Activated CD4-positive, alpha-beta T cell treated with anti-CD3 and anti-CD28 coated beads for 24 hours (primary cell): Measurements from ENCODE around the gene RAB20.
"Not testable (repeated sequence)": the region's sequence is repeated elsewhere in the genome, so short reads cannot be mapped to it uniquely, and the experiment has no call there.

ENCODE experiments used
- DNase-seq, 2 donors: peaks; one replicate each; pipeline ENCODE4 v3.0.0-alpha.2; 2020; ENCODE audit warnings: low read depth in 2 of 2

The RAB20 gene

GRCh38 chr13:110561344-110562035, at the start of gene RAB20:
Gene RAB20, minus strand, starts transcription at chr13:110561722. Its CDS starts 203 bp downstream, at chr13:110561519.
- peak; percentile 13 to 54 for DNase-seq

- no peak for DNase-seq
These were observed 49.6 kb upstream of the RAB20 start for GRCh38 chr13:110610955-110611595.

GRCh38 chr13:110607675-110608224, 46.2 kb upstream of the RAB20 start:
- no peak for DNase-seq

DNA sequence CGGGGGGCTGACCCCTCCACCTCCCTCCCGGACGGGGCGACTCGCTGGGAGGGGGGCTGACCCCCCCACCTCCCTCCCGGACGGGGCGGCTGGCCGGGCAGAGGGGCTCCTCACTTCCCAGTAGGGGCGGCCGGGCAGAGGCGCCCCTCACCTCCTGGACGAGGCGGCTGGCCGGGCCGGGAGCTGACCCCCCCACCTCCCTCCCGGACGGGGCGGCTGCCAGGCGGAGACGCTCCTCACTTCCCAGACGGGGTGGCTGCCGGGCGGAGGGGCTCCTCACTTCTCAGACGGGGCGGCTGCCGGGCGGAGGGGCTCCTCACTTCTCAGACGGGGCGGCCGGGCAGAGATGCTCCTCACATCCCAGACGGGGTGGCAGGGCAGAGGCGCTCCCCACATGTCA, 44.8 kb upstream of the RAB20 start:
- DNase-seq = not testable (repeated sequence)

- no peak for DNase-seq
These were observed 43.6 kb upstream of the RAB20 start for GRCh38 chr13:110605132-110605531.

GRCh38 chr13:110600980-110601379, 39.5 kb upstream of the RAB20 start:
- DNase-seq = no peak

DNA sequence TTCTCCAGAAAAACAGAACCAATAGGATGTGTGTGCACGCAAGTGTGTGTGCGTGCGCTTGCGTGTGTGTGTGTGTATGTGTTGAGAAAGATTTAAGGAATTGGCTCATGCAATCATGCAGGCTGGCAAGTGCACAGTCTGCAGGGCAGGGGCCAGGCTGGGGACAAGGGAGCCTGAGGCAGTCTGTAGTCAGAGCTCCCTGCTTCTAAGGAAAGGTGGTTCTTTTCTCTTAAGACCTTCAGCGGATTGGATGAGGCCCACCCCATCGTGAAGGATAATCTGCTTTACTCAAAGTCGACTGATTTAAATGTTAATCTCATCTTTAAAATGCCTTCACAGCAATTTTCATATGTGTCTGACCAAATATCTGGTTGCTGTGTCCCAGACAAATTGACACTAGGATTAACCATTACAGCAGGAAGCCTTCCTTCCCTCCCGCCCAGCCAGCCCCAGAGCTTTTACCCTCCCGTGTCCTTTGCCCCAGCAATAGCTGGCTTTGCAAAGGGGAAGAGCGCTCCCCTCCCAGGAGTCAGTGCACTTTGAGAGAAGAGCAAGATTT, 38.8 kb upstream of the RAB20 start:
- no peak for DNase-seq

DNA sequence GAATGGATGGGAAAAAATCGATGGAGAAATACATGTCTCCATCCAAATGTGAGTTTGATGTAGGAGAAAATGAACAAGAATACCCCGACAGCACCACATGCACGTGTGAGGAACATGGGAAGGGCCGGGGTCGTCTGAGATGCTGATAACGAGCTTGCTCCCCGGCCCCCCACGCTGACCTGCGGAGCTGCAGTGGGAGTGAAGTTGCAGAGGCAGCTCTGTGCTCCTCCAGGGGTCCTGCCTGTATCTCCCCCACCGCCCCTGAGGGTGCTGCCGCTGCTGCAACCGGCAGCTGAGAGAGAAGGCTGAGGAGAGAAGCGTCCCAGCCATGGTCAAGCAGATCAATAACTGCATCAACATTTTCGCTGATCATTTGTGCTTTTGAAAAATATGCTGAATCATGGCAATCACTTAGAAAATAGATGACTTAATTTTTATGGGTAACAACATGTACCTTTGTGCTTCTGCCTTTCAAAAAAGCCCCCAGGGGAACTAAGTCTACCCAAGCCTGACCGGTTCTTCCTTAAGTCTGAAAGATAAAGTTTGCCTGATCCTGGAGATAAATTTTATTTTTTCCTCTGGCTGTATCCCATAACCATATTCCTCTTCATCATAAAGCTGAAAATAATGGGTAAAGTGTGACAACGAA, 35.6 kb upstream of the RAB20 start:
- DNase-seq = no peak

GRCh38 chr13:110593430-110594130, 32.1 kb upstream of the RAB20 start:
- no peak for DNase-seq

GRCh38 chr13:110592665-110593064, 31.1 kb upstream of the RAB20 start:
- DNase-seq = no peak

GRCh38 chr13:110590577-110590976, 29.1 kb upstream of the RAB20 start:
- no peak for DNase-seq

DNA sequence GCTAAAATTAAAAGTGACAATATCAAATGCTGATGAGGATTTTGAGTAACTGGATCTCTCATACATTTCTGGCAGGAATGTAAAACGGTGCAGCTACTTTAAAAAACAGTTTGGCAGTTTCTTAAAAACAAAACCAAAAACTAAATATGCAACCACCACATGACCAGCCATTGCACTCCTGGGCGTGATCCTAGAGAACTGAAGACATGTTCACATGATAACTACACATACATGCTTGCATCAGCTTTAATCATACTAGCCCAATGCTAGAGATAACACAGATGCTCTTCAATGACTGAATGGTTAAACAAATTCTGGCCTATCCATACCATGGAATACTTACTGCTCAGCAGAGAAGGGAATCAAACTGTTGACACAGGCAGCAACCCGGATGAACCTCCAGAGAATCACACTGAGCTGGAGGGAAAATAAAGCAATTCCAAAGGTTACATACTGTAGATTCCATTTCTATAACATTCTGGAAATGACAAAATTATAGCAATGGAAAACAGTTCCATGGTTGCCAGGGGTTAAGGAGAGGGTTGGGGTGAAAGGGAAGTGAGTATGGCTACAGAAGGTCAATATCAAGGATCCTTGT, 28.4 kb upstream of the RAB20 start:
- no peak for DNase-seq

DNA sequence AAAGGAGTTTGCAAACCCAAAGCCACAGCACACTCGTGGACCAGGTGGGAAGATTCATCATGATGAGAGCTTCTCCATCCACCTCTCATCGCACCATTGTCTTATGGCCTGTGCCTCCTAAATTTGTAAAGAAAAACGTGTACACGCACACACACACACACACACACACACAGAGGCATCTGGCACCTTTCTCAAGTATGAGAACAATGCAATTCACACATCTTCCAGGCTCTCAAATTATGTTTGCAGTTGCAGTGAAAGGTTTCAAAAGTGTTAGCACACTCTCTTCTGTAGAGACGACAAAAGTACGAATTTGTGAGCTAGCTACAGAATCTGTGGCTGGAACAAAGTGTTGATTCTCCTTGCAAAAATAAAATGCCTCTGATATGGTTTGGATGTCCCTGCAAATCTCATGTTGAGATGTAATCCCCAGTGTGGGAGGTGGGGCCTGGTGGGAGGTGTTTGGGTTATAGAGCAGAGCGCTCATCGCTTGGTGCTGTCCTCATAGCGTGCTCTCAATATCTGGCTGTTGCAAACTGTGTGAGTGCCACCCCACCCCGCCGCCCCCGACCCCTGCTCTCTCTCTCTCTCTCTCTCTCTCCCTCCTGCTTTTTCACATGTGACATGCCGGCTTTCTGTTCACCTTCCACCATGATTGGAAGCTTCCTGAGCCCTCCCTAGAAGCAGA, 21.8 kb upstream of the RAB20 start:
- no peak for DNase-seq

GRCh38 chr13:110582421-110582954, 21.0 kb upstream of the RAB20 start:
- no peak for DNase-seq

DNA sequence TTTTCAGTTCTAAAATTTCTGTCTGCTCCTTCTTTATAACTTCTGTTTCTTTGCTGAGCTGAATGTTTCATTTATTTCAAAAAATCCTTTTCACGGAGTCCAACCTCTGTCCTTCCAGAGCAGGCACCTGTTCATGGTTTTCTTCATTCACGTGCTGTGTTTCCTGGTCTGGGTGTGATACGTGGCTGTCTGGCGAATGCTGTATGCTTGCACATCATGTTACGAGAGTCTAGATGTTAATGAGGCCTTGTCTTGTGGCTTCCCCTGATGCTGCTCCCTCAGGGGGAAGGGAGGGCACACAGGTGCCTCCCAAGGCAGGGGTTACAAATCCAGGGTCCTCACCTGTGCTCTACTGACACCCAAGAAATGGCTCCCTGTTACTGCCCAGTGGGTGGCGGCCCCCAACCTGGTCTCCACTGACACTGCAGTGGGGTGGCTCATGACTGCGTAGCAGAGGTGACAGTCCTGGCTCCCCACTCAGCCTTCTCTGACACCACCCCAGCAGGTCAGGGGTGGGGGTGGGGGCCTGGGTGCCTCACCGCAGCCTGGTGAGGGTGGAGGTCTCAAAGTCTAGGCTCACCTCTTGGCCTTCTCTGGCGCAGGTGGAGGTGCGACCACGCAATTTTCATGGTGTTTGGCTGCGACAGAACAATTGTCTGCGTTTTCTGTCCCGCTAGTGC, 20.1 kb upstream of the RAB20 start:
- no peak for DNase-seq

DNA sequence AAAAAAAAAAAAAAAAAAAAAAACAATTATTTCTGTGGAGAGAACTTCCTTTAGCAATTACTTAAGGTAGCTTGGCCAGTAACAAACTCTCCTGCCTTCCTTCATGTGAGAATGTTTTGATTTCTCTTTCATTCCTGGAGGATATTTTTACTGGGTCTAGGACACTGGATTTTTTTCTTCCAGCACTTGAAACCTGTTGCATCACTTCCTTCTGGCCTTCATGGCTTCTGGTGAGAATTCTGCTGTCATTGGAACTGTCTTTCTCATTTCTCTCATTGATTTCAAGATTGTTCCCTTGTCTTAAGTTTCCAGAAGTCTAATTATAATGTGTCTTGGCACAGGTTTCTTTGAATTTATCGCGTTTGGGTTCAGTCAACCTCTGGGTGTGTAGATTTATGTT, 19.3 kb upstream of the RAB20 start:
- DNase-seq = no peak

- DNase-seq = no peak
These were observed 16.8 kb upstream of the RAB20 start for GRCh38 chr13:110578363-110578762.

- DNase-seq = no peak
These were observed 15.4 kb upstream of the RAB20 start for GRCh38 chr13:110576736-110577476.

DNA sequence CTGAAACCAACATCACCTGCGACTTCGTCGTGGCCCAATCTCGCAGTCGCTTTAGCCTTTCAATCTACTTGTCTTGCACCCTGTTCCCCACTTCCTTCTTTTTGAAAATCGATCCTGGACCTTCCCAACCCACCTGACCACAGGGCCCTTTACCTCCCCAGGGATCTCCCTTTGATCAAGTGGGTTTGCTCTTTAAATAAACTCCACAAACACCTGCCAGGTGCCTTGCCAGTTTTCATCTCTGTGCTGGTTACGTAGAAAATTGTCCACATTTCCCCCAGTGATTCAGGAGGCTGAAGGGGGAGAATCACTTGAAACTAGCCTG, 14.5 kb upstream of the RAB20 start:
- no peak for DNase-seq
